Measurements from ENCODE around the gene SLC25A38. TPM values are rescaled to one million over a fixed set of nuclear protein-coding genes. Genes with fewer than 3 reads are reported as not detected.

The SLC25A38 gene
- total and polyA plus RNA-seq, 10 of the 15 experiments (the other 5 are each of a cell fraction or from before 2014, with no cell fraction given), result 15.2 to 55.2 (median 39.2) TPM

DNA sequence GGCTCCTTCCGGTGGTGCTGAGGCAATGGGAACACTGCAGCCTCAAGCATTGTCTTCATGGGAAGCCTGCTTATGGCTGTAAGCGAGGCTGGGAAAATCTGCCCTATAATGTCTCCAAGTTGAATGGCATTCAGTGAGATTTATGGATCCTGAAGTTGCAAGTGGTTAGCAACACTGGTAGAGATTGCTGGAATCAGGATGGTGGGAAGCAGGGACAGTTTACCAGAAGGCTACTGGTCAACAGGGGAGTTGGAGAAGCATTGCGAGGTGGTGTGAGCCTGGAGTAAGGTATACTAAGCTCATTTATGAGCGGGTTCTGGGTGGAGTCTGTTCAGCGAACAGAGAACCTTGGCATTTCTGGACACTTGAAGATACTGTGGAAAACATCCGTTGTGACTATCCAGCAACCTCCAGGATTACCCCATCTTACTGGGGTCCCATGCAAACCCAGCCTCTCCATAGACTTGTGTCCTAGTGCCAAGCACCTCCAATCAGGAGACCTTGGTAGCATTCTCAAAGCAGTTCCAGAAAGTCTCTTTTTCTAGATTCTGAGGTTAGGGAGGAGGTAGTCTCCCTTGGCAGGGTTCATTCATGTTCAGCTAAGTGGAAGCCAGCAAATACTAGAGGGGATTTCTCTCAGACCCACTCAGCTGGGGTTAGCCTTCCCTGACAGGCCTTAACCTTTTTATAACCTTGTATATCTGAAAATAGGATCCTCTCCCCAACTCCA, 30.7 kb downstream of the SLC25A38 start:
- in situ Hi-C loops (cut with MboI), result no loop called here
- WGBS (ENCODE audit: insufficient coverage, insufficient replicate concordance, low lambda C conversion rate, missing lambda C conversion rate), result 83% methylated on average over 6 of the region's 6 CpGs

More for the DNA sequence above, 30.7 kb downstream of the SLC25A38 start:
- Histone ChIP-seq H3K9ac (ENCODE audit: control insufficient read depth, insufficient read depth, low read length) (no peak overlapping the region), H3K4me2 (ENCODE audit: control insufficient read depth, insufficient read depth) (0 out of 2 replicates have a peak overlapping the region, but pooled peaks have one; percentile 25), H4K20me1 (ENCODE audit: control insufficient read depth, insufficient read depth) (peaks cover 8% of the 10 kb centered on the region), H3K4me1 (ENCODE audit: control insufficient read depth, insufficient read depth, low read length) (no peaks in the 10 kb centered on the region), H2AFZ (ENCODE audit: control insufficient read depth, low read depth, low read length) (no peak overlapping the region), H3K4me3 (no peak overlapping the region), H3K27me3 (replicated peaks in 1 of 2; ENCODE audit: control insufficient read depth in 2 of 2, insufficient read depth in 2 of 2, low read length in 1 of 2) (no peaks in the 10 kb centered on the region), H3K27ac (ENCODE audit: control insufficient read depth, insufficient read depth) (no peak overlapping the region), H3K9me3 (replicated peaks; ENCODE audit: control insufficient read depth, insufficient read depth, low read length) (no peaks in the 10 kb centered on the region), H3K36me3 (ENCODE audit: control insufficient read depth in 2 of 2, insufficient read depth in 2 of 2, low read length in 1 of 2) (peaks cover 25 to 51% of the 10 kb centered on the region in 2 experiments), H3K79me2 (ENCODE audit: control insufficient read depth, insufficient read depth, low read length) (peaks cover 19% of the 10 kb centered on the region)
- RAD21 ChIA-PET (ENCODE audit: unreplicated experiment), result no interaction called here
- FAIRE-seq (no peak), DNase-seq (ENCODE audit: low read depth, low spot score) (no peak), ATAC-seq (no peak; the same call in 2 of the 3 replicates)
- POLR2A ChIA-PET, result no interaction called here
- intact Hi-C loops (cut with micrococcal nuclease; ENCODE audit: unreplicated experiment), result no loop called here
- 0 out of 2 replicates have a peak, but pooled peaks have one; percentile 2 for TF ChIP-seq POLR2A (IDR thresholded peaks at IDR 0.05; ENCODE audit: low read depth, low read length)
- TF ChIP-seq, protein P1, sequence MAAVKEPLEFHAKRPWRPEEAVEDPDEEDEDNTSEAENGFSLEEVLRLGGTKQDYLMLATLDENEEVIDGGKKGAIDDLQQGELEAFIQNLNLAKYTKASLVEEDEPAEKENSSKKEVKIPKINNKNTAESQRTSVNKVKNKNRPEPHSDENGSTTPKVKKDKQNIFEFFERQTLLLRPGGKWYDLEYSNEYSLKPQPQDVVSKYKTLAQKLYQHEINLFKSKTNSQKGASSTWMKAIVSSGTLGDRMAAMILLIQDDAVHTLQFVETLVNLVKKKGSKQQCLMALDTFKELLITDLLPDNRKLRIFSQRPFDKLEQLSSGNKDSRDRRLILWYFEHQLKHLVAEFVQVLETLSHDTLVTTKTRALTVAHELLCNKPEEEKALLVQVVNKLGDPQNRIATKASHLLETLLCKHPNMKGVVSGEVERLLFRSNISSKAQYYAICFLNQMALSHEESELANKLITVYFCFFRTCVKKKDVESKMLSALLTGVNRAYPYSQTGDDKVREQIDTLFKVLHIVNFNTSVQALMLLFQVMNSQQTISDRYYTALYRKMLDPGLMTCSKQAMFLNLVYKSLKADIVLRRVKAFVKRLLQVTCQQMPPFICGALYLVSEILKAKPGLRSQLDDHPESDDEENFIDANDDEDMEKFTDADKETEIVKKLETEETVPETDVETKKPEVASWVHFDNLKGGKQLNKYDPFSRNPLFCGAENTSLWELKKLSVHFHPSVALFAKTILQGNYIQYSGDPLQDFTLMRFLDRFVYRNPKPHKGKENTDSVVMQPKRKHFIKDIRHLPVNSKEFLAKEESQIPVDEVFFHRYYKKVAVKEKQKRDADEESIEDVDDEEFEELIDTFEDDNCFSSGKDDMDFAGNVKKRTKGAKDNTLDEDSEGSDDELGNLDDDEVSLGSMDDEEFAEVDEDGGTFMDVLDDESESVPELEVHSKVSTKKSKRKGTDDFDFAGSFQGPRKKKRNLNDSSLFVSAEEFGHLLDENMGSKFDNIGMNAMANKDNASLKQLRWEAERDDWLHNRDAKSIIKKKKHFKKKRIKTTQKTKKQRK (IDR thresholded peaks at IDR 0.05; ENCODE audit: low read depth, low read length), result no peak
- TF ChIP-seq BCL3 (IDR thresholded peaks at IDR 0.05; ENCODE audit: borderline replicate concordance, insufficient read depth, low read depth, low read length, poor library complexity, severe bottlenecking), result peak; percentile 26
- peak; percentile 12; the same call in 1 of the 2 replicates for TF ChIP-seq MTA3 (IDR thresholded peaks at IDR 0.05; ENCODE audit: borderline replicate concordance, low read length)
- CTCF ChIA-PET, result interaction anchor here (0.6 to 4.1 kb wide), 4 partner anchors 8 to 32 kb away, joined by 3 to 43 read pairs (median 4); partner anchors contain the start of gene RPSA
- SMC1A ChIA-PET (ENCODE audit: uncharacterized antibody, unreplicated experiment), result interaction anchor here (0.8 to 2.0 kb wide), 4 partner anchors 9 to 224 kb away, joined by 3 to 4 read pairs (median 4); no protein-coding TSS in a partner anchor
- no TSS peak for BruUV-seq (replicated peaks)
